ENCODE measurements around the gene WDR53. TPM values are rescaled to one million over a fixed set of nuclear protein-coding genes. Genes with fewer than 3 reads are reported as not detected.

WDR53 gene
- total and polyA plus RNA-seq, 9 of the 15 experiments (the other 6 are each of a cell fraction or from before 2014, with no cell fraction given), result 13.0 to 34.5 (median 20.9) TPM

DNA sequence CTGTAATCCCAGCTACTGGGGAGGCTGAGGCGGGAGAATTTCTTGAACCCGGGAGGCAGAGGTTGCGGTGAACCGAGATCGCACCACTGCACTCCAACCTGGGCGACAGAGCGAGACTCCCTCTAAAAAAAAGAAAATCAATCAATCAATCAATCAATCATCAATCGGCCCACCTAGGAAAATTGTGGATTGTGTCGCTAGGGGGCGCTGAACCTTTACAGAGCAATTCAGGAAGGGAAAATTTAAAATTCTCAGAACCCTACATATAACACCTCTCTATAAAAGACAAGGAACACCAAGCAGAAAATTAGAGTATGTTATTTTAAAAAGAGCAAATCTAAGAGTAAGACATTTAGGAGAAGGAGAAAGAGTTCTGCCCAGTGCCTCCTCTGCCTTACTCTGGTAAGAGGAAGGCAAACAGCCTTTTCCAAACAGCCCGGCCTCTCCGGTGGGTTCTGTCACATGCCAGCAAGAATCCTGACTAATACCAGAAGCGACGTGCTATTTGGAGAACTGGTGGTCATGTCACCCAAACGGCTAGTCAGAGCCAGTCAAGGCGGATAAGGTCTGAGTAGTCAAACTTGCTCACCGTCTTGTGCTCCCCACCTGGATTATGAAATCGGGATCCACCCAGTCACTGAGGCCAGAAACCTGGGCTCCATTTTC is 30.9 kb downstream of the WDR53 start (continued):
- TF ChIP-seq, protein P1, sequence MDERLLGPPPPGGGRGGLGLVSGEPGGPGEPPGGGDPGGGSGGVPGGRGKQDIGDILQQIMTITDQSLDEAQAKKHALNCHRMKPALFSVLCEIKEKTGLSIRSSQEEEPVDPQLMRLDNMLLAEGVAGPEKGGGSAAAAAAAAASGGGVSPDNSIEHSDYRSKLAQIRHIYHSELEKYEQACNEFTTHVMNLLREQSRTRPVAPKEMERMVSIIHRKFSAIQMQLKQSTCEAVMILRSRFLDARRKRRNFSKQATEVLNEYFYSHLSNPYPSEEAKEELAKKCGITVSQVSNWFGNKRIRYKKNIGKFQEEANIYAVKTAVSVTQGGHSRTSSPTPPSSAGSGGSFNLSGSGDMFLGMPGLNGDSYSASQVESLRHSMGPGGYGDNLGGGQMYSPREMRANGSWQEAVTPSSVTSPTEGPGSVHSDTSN (CRISPR knock-in tag; IDR thresholded peaks at IDR 0.05; ENCODE audit: low read depth), result no peak
- TF ChIP-seq, protein P1 (tag; conservative IDR thresholded peaks at IDR 0.05; ENCODE audit: low read depth), result peak; percentile 95
- no peak for TF ChIP-seq ZC3H8 (IDR thresholded peaks at IDR 0.05)
- TF ChIP-seq, protein P2, sequence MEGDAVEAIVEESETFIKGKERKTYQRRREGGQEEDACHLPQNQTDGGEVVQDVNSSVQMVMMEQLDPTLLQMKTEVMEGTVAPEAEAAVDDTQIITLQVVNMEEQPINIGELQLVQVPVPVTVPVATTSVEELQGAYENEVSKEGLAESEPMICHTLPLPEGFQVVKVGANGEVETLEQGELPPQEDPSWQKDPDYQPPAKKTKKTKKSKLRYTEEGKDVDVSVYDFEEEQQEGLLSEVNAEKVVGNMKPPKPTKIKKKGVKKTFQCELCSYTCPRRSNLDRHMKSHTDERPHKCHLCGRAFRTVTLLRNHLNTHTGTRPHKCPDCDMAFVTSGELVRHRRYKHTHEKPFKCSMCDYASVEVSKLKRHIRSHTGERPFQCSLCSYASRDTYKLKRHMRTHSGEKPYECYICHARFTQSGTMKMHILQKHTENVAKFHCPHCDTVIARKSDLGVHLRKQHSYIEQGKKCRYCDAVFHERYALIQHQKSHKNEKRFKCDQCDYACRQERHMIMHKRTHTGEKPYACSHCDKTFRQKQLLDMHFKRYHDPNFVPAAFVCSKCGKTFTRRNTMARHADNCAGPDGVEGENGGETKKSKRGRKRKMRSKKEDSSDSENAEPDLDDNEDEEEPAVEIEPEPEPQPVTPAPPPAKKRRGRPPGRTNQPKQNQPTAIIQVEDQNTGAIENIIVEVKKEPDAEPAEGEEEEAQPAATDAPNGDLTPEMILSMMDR (IDR thresholded peaks at IDR 0.05 in 2 of 3, conservative IDR thresholded peaks at IDR 0.05 in 1 of 3; ENCODE audit: insufficient read depth in 2 of 3, low read depth in 1 of 3, low read length in 3 of 3), result peak; percentile 31 to 64 (median 62); a peak in 4 of 6 replicates
- TF ChIP-seq MEIS2 (IDR thresholded peaks at IDR 0.05; ENCODE audit: partially characterized antibody), result peak; percentile 93
- TF ChIP-seq, protein P3, sequence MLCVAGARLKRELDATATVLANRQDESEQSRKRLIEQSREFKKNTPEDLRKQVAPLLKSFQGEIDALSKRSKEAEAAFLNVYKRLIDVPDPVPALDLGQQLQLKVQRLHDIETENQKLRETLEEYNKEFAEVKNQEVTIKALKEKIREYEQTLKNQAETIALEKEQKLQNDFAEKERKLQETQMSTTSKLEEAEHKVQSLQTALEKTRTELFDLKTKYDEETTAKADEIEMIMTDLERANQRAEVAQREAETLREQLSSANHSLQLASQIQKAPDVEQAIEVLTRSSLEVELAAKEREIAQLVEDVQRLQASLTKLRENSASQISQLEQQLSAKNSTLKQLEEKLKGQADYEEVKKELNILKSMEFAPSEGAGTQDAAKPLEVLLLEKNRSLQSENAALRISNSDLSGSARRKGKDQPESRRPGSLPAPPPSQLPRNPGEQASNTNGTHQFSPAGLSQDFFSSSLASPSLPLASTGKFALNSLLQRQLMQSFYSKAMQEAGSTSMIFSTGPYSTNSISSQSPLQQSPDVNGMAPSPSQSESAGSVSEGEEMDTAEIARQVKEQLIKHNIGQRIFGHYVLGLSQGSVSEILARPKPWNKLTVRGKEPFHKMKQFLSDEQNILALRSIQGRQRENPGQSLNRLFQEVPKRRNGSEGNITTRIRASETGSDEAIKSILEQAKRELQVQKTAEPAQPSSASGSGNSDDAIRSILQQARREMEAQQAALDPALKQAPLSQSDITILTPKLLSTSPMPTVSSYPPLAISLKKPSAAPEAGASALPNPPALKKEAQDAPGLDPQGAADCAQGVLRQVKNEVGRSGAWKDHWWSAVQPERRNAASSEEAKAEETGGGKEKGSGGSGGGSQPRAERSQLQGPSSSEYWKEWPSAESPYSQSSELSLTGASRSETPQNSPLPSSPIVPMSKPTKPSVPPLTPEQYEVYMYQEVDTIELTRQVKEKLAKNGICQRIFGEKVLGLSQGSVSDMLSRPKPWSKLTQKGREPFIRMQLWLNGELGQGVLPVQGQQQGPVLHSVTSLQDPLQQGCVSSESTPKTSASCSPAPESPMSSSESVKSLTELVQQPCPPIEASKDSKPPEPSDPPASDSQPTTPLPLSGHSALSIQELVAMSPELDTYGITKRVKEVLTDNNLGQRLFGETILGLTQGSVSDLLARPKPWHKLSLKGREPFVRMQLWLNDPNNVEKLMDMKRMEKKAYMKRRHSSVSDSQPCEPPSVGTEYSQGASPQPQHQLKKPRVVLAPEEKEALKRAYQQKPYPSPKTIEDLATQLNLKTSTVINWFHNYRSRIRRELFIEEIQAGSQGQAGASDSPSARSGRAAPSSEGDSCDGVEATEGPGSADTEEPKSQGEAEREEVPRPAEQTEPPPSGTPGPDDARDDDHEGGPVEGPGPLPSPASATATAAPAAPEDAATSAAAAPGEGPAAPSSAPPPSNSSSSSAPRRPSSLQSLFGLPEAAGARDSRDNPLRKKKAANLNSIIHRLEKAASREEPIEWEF (CRISPR knock-in tag; IDR thresholded peaks at IDR 0.05), result peak; percentile 100
- TF ChIP-seq, protein P4, sequence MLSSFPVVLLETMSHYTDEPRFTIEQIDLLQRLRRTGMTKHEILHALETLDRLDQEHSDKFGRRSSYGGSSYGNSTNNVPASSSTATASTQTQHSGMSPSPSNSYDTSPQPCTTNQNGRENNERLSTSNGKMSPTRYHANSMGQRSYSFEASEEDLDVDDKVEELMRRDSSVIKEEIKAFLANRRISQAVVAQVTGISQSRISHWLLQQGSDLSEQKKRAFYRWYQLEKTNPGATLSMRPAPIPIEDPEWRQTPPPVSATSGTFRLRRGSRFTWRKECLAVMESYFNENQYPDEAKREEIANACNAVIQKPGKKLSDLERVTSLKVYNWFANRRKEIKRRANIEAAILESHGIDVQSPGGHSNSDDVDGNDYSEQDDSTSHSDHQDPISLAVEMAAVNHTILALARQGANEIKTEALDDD (IDR thresholded peaks at IDR 0.05), result peak; percentile 49; the same call in 1 of the 2 replicates
- TF ChIP-seq BCOR (IDR thresholded peaks at IDR 0.05), result peak; percentile 10; the same call in 1 of the 2 replicates
